ENCODE results near the gene GAS2L3. TPM values are rescaled to one million over a fixed set of nuclear protein-coding genes. Genes with fewer than 3 reads are reported as not detected.

GAS2L3 gene
- total and polyA plus RNA-seq, 2 of the 13 experiments (the other 11 are each of a cell fraction or from before 2014, with no cell fraction given) = 7.0 to 20.8 TPM

- TF ChIP-seq ZHX1 (CRISPR knock-in tag; IDR thresholded peaks at IDR 0.05; ENCODE audit: low read depth) (0 out of 2 replicates have a peak, but pooled peaks have one; percentile 56), ZNF12 (CRISPR knock-in tag; IDR thresholded peaks at IDR 0.05) (0 out of 2 replicates have a peak, but pooled peaks have one; percentile 28), KLF6 (CRISPR knock-in tag; IDR thresholded peaks at IDR 0.05) (peak; percentile 79; the same call in 1 of the 2 replicates), NFE2L1 (CRISPR knock-in tag; IDR thresholded peaks at IDR 0.05; ENCODE audit: borderline replicate concordance) (peak; percentile 32; the same call in 1 of the 2 replicates), HDAC1 (CRISPR knock-in tag; IDR thresholded peaks at IDR 0.05) (no peak; the same call in 1 of the 2 replicates), PREB (CRISPR knock-in tag; IDR thresholded peaks at IDR 0.05) (no peak), SP1 (IDR thresholded peaks at IDR 0.05) (no peak; the same call in 1 of the 2 replicates), SP1 (CRISPR knock-in tag; IDR thresholded peaks at IDR 0.05) (peak; percentile 94), SPEN (CRISPR knock-in tag; IDR thresholded peaks at IDR 0.05; ENCODE audit: low read depth) (peak; percentile 50; the same call in 1 of the 2 replicates), ZNF234 (CRISPR knock-in tag; conservative IDR thresholded peaks at IDR 0.05) (0 out of 2 replicates have a peak, but pooled peaks have one; percentile 45), THRA (CRISPR knock-in tag; IDR thresholded peaks at IDR 0.05; ENCODE audit: borderline replicate concordance) (no peak), PRDM4 (CRISPR knock-in tag; IDR thresholded peaks at IDR 0.05; ENCODE audit: borderline replicate concordance) (0 out of 2 replicates have a peak, but pooled peaks have one; percentile 12), FUBP1 (CRISPR knock-in tag; IDR thresholded peaks at IDR 0.05; ENCODE audit: borderline replicate concordance) (no peak), HNF4G (IDR thresholded peaks at IDR 0.05; ENCODE audit: borderline replicate concordance, low read depth, low read length) (0 out of 2 replicates have a peak, but pooled peaks have one; percentile 4), HNF4G (CRISPR knock-in tag; IDR thresholded peaks at IDR 0.05; ENCODE audit: borderline replicate concordance, low read depth) (peak; percentile 69), ZNF792 (CRISPR knock-in tag; IDR thresholded peaks at IDR 0.05) (no peak), CREB3 (CRISPR knock-in tag; IDR thresholded peaks at IDR 0.05) (no peak; the same call in 1 of the 2 replicates)
These were observed at the start of gene GAS2L3 (continued) for GRCh38 chr12:100573292-100574186.
